Suprapubic skin (tissue), 4 donors: ENCODE data around the gene XG.

Experiments used
- CTCF ChIP-seq, 2 donors: fragments of 200-600 bp in 1 of 2; fragments of 450-650 bp in 1 of 2; sonication (generic) in 1 of 2; IDR thresholded peaks; one replicate each; pipeline ENCODE4 v1.5.1; 2016 to 2019; ENCODE audit warnings: antibody characterized with exemption in 2 of 2, mild to moderate bottlenecking in 1 of 2, moderate library complexity in 1 of 2
- EP300 ChIP-seq: sonication (generic); formaldehyde crosslinking; IDR thresholded peaks from one replicate; pipeline ENCODE4 v1.6.1; 2017; ENCODE audit warnings: antibody characterized with exemption
- POLR2AphosphoS5 ChIP-seq, 3 donors: sonication (generic); formaldehyde crosslinking; IDR thresholded peaks; one replicate each; pipeline ENCODE4 v1.6.1; 2017; ENCODE audit warnings: antibody characterized with exemption in 3 of 3

GRCh38 chrX:2761246-2761645, 9.4 kb downstream of the XG start:
- TF ChIP-seq CTCF (IDR thresholded peaks at IDR 0.05), result no peak
- no peak for TF ChIP-seq POLR2AphosphoS5 (IDR thresholded peaks at IDR 0.05)
- no peak for TF ChIP-seq EP300
